OCI-LY3 (cell line): ENCODE measurements around the gene PSMC2.

ENCODE experiments used
- H2AFZ ChIP-seq: fragments of 200-600, 300-600 bp; shearing (Covaris generic); 2 replicates; pipeline ENCODE4 v1.6.0; 2014; ENCODE audit warnings: antibody characterized with exemption, low read depth, low read length
- H3K27ac ChIP-seq: fragments of 200-600, 300-600 bp; sonication (generic); 2 replicates; pipeline ENCODE4 v1.5.1; 2014; ENCODE audit warnings: mild to moderate bottlenecking, low read length, moderate library complexity, mixed read lengths
- H3K27me3 ChIP-seq: fragments of 200-600, 300-600 bp; sonication (generic); 2 replicates; pipeline ENCODE4 v1.6.1; 2014; ENCODE audit warnings: low read depth, low read length, mixed read lengths
- H3K36me3 ChIP-seq: fragments of 200-600, 300-600 bp; sonication (generic); replicated peaks from 2 replicates; pipeline ENCODE3; 2014; ENCODE audit warnings: low read depth, low read length, mixed read lengths
- H3K4me1 ChIP-seq: fragments of 300-600, 200-600 bp; sonication (generic); 2 replicates; pipeline ENCODE4 v1.6.1; 2014; ENCODE audit warnings: low read length, mixed read lengths
- H3K4me2 ChIP-seq: fragments of 200-600, 300-600 bp; sonication (generic); 2 replicates; pipeline ENCODE4 v1.6.1; 2014; ENCODE audit warnings: low read length, mixed read lengths
- H3K4me3 ChIP-seq: fragments of 300-600, 200-600 bp; sonication (generic); 2 replicates; pipeline ENCODE4 v1.5.1; 2014; ENCODE audit warnings: antibody characterized with exemption, mild to moderate bottlenecking, low read length, moderate library complexity
- H3K79me2 ChIP-seq: fragments of 300-600, 200-600 bp; shearing (Covaris generic); 2 replicates; pipeline ENCODE4 v1.6.1; 2014; ENCODE audit warnings: mild to moderate bottlenecking, low read length, mixed read lengths
- H3K9ac ChIP-seq: fragments of 300-600, 200-600 bp; shearing (Covaris generic); 2 replicates; pipeline ENCODE4 v1.6.0; 2014; ENCODE audit warnings: mild to moderate bottlenecking, low read length, moderate library complexity
- H3K9me3 ChIP-seq: fragments of 200-600, 300-600 bp; shearing (Covaris generic); 2 replicates; pipeline ENCODE4 v1.6.1; 2014; ENCODE audit warnings: low read length, mixed read lengths; ENCODE audit not compliant: insufficient read depth
- H4K20me1 ChIP-seq: fragments of 200-600, 300-600 bp; sonication (generic); 2 replicates; pipeline ENCODE4 v1.6.1; 2016; ENCODE audit warnings: low read length, mixed read lengths; ENCODE audit not compliant: insufficient read depth
- CTCF ChIP-seq: fragments of 200-600, 300-600 bp; sonication (generic); IDR thresholded peaks from 2 replicates; pipeline ENCODE4 v1.5.1; 2014; ENCODE audit warnings: antibody characterized with exemption, low read length, low read depth
- EZH2phosphoT487 ChIP-seq: fragments of 200-600 bp; shearing (Covaris generic); IDR thresholded peaks from 2 replicates; pipeline ENCODE4 v1.6.1; 2018; ENCODE audit warnings: antibody characterized with exemption, mixed run types, low read depth

Gene PSMC2

GRCh38 chr7:103347507-103348267 is at the start of gene PSMC2:
Gene PSMC2 (plus strand): TSS chr7:103347643. CDS start chr7:103347712, 69 bp downstream.
- H3K9ac ChIP-seq: peak within 1 kb of the TSS; percentile 80
- peaks cover 33% of the 10 kb centered on the region for H3K4me1 ChIP-seq
- H2AFZ ChIP-seq: peak within 1 kb of the TSS; percentile 75
- peak within 1 kb of the TSS; percentile 82 for H3K4me2 ChIP-seq
- peaks cover 9% of the 10 kb centered on the region; the same call in 1 of the 2 replicates for H4K20me1 ChIP-seq
- H3K27me3 ChIP-seq: no peaks in the 10 kb centered on the region
- H3K4me3 ChIP-seq: peak within 1 kb of the TSS; percentile 90
- peaks cover 10% of the 10 kb centered on the region for H3K36me3 ChIP-seq
- TF ChIP-seq EZH2phosphoT487 (no peak), CTCF (no peak)
- no peaks in the 10 kb centered on the region for H3K9me3 ChIP-seq
- peaks cover 82% of the 10 kb centered on the region for H3K79me2 ChIP-seq
- peak within 1 kb of the TSS; percentile 65 for H3K27ac ChIP-seq

GRCh38 chr7:103297837-103298179 is 49.6 kb upstream of the PSMC2 start:
- H3K4me3 ChIP-seq: peak overlapping the region; percentile 97
- peaks cover 44% of the 10 kb centered on the region for H3K79me2 ChIP-seq
- H3K9ac ChIP-seq: peak overlapping the region; percentile 90
- 0 out of 2 replicates have a peak overlapping the region, but pooled peaks have one; percentile 64 for H2AFZ ChIP-seq
- H3K36me3 ChIP-seq: peaks cover 28% of the 10 kb centered on the region
- peaks cover 24% of the 10 kb centered on the region for H3K4me1 ChIP-seq
- peaks cover 8% of the 10 kb centered on the region; the same call in 1 of the 2 replicates for H4K20me1 ChIP-seq
- peak overlapping the region; percentile 98 for H3K4me2 ChIP-seq
- no peaks in the 10 kb centered on the region for H3K9me3 ChIP-seq
- TF ChIP-seq CTCF (no peak), EZH2phosphoT487 (no peak)
- H3K27ac ChIP-seq: peak overlapping the region; percentile 90
- no peaks in the 10 kb centered on the region for H3K27me3 ChIP-seq

GRCh38 chr7:103299660-103300059 is 47.8 kb upstream of the PSMC2 start:
- H2AFZ ChIP-seq: no peak overlapping the region
- H3K27me3 ChIP-seq: no peaks in the 10 kb centered on the region
- H3K27ac ChIP-seq: no peak overlapping the region
- H4K20me1 ChIP-seq: peaks cover 8% of the 10 kb centered on the region; the same call in 1 of the 2 replicates
- TF ChIP-seq EZH2phosphoT487: no peak
- no peak for TF ChIP-seq CTCF
- peaks cover 44% of the 10 kb centered on the region for H3K36me3 ChIP-seq
- no peak overlapping the region for H3K9ac ChIP-seq
- H3K79me2 ChIP-seq: peaks cover 49% of the 10 kb centered on the region
- H3K4me2 ChIP-seq: no peak overlapping the region
- H3K4me3 ChIP-seq: no peak overlapping the region
- H3K4me1 ChIP-seq: peaks cover 19% of the 10 kb centered on the region
- H3K9me3 ChIP-seq: no peaks in the 10 kb centered on the region

DNA sequence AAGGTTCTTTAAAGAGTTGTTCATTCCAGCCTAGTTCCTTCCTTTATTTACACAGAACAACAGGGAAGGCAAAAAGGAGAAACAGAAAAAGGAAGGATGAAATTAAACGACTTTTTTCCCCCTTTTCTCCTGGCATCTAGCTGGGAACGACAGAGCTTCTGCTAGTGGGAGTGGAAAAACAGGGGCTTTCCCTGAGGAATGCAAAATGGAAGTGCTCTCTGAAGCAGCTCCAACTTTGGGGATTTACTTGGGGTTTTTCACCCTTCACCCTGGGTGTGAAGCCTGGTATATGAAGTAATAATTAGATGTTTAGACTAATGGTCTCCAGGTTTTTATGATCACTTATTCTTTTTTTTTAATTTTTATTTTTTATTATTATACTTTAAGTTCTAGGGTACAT is 46.0 kb upstream of the PSMC2 start:
- Histone ChIP-seq H3K27me3 (no peaks in the 10 kb centered on the region), H3K4me3 (no peak overlapping the region), H2AFZ (no peak overlapping the region), H3K9ac (no peak overlapping the region), H3K27ac (no peak overlapping the region), H3K4me2 (no peak overlapping the region), H3K9me3 (no peaks in the 10 kb centered on the region), H3K36me3 (peaks cover 55% of the 10 kb centered on the region), H4K20me1 (peaks cover 8% of the 10 kb centered on the region; the same call in 1 of the 2 replicates), H3K79me2 (peaks cover 53% of the 10 kb centered on the region), H3K4me1 (peaks cover 19% of the 10 kb centered on the region)
- TF ChIP-seq CTCF: no peak
- no peak for TF ChIP-seq EZH2phosphoT487
